GM21390 (cell line): Measurements from ENCODE around the gene MUC6.

Experiments
- ATAC-seq: cut with Tn5 transposase; IDR thresholded peaks from one replicate; pipeline ENCODE4 v1.9.1; 2021; ENCODE audit not compliant: unreplicated experiment

MUC6 gene

GRCh38 chr11:1072116-1072820, 35.8 kb upstream of the MUC6 start:
- ATAC-seq, result no peak

GRCh38 chr11:1071571-1072115, 35.1 kb upstream of the MUC6 start:
- no peak for ATAC-seq

DNA sequence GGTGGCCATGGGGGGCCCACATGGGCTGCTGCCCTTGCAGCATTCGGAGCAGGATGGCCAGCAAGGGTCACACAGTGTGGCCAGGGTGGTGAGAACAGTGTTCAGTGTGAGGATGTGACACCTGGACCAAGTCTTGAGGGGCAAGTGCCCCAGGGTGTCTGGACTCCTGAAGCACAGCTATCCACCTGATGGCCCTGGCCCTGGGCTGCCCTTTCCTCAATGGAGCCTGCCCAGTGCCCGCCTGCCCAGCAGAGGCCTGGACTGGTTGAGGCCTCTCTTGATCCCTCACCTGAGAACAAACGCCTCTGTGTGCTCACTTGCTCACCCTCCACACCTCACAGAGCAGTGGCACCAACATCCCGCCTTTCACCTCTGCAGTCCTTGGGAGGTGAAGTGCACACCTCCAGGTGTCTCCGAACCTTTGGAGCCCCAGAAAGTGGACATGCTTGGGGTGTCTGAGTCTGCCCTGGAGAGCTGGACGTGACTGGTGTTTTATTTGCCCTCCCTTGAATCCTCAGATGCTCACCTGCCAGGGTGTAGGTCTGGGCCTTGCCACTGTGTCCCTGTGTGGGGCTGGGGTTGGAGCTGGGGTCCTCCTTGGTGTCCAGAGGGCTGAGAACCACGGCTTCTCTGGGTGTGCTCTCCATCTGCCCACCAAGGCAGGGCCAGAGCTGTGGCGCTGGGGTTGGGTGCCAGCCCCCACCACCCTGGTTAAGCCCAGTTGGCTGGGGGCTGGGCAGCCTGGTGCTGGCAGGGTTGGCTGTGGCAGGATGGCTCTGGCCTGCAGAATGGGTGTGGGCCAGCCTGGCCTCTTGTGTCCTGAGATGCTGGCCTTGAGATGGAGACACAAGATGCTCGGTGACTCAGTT, 34.3 kb upstream of the MUC6 start:
- no peak for ATAC-seq

- ATAC-seq, result no peak
Measured at GRCh38 chr11:1069740-1070139, 33.2 kb upstream of the MUC6 start.

DNA sequence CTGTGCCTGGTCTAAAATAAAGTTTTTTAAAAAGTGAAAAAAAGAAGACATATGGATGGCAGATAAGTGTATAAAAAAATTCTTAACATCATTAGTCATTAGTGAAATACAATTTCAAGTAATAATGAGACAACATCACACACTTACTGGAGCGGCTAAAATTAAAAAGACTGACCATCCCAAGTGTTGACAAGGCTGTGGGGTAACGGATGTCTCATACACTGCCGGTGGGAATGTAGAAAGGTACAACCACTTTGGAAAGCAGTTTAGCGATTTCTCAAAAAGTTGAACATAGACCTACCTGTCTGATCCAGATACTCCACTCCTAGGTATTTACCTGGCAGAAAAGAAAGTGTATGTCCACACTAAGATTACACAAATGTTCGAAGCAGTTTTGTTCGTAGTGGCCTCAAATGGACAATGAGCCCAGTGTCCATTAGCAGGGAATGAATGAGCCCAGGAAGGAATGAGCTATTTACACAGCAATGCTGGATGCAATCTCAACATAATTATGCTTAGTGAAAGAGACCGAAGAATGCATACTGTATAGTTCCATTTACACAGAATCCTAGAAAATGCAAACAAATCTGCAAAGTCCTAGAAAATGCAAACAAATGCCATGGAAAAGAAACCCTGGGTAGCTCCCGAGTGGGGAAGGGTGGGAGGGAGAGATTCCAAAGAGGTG, 31.4 kb upstream of the MUC6 start:
- no peak for ATAC-seq

DNA sequence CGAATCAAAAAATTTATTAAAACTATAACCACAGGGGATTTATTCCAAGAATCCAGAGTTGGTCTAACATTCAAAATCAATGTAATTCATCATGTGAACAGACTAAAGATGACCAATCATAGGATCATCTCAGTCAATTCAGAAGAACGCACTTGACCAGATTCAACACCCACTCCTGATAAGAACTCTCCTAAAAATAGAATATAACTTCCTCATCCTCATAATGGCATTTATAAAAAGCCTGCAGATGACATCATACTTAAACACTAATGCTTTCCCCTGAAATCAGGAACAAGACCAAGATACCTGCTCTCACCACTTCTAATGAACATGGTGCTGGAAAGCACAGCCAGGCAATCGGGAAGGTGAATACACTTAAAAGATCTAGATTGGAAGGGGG, 27.6 kb upstream of the MUC6 start:
- ATAC-seq, result no peak

GRCh38 chr11:1062075-1062820, 25.7 kb upstream of the MUC6 start:
- ATAC-seq, result no peak

DNA sequence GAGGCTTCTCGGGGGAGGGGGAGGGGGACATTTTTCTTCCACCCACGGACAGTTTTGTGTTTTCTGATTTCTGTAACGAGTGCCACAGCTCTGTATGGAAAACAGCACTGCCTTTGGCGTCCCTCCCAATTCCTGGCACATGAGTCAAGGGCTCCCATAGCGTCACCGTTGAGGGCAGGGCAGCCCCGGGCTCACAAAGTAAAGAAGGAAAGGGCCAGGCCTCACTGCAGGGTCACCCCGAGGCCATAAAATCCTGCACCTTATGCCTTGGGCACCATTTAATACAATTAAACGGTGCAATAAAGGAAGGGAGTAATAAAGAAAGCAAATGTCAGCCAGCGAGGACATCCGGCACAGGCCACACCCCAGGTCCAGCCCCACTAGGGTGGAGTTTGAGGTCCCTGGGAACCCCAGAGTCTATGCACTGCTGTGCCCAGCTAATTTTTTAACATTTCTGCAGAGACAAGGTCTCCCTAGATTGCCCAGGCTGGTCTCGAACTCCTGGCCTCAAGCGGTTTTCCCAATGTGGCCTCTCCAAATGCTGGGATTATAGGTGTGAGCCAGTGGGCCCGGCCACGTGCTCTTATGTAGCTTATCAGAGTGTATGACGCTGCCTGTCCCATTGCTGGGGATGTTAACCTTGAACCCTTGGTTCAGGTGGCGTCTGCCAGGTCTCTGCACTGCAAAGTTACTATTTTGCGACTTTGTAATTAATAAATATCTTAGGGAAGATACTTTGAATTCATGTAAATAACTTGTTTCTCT, 24.5 kb upstream of the MUC6 start:
- ATAC-seq, result no peak

DNA sequence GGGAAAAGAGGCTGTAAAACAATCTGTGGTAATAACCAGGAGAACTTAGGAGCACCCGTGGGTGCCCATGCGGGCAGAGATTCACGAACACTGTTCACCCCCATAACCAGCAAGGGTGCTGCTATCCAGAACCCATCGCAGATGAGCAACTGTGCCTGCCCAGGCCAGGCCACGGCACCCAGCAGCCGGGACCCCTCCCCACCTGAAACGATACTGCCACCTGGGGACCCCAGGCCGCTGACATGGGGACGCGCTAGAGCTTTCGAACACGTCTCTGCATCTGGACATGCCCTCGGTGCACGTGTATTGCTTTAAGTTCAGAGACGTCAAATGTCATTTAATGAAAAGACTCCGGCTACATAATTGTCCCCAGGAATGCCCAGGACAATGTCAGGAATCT, 23.9 kb upstream of the MUC6 start:
- ATAC-seq, result no peak

- ATAC-seq, result no peak
Measured at GRCh38 chr11:1059759-1060158, 23.2 kb upstream of the MUC6 start.

- ATAC-seq, result no peak
Measured at GRCh38 chr11:1057806-1058205, 21.3 kb upstream of the MUC6 start.

- no peak for ATAC-seq
Measured at GRCh38 chr11:1055990-1056771, 19.7 kb upstream of the MUC6 start.

GRCh38 chr11:1055109-1055703, 18.7 kb upstream of the MUC6 start:
- no peak for ATAC-seq

DNA sequence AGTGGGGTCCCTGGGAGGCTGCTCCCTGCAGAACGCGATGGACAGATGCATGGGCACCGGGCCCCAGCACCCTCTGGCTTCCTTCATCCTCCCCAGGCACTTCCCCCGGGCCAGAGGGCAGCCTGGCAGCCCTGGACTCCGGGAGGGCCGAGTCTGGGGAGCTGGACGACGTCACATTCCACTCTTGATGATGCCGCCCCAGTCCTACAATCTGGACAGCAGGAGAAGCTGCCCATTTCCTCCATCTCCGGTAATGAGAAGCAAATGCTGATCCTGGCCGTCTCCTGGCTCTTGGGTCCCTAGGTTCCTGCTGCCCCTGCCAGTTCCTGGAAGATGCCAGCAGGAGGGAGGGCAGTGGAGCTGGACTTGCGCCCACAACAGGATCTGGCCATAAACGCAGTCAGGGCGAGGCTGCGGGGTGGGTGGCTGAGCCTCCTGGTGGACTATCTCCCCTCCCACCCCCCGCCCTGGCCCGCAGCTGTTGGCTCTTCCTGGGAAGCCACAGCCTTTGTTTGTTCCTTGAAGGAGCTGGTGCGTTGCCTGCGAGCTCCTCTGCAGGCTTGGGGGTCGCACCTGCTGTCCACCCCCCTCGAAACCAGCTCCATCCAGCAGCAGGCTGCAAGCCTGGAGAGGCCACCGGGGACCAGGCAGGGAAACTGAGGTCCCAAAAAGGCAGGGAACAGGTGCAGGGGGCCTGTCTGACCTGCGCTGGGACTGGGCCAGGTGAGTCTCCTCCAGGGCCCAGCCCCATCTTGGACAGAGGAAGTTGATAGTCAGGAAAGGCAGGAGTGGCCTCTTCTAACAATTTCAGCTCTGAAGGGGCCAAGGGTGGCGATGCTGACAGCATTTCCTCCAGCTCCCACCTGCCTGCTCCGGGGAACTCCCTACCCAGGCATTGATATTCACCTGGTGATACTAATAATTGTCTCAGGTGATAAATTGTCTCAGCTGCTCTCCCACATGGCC, 17.9 kb upstream of the MUC6 start:
- no peak for ATAC-seq

DNA sequence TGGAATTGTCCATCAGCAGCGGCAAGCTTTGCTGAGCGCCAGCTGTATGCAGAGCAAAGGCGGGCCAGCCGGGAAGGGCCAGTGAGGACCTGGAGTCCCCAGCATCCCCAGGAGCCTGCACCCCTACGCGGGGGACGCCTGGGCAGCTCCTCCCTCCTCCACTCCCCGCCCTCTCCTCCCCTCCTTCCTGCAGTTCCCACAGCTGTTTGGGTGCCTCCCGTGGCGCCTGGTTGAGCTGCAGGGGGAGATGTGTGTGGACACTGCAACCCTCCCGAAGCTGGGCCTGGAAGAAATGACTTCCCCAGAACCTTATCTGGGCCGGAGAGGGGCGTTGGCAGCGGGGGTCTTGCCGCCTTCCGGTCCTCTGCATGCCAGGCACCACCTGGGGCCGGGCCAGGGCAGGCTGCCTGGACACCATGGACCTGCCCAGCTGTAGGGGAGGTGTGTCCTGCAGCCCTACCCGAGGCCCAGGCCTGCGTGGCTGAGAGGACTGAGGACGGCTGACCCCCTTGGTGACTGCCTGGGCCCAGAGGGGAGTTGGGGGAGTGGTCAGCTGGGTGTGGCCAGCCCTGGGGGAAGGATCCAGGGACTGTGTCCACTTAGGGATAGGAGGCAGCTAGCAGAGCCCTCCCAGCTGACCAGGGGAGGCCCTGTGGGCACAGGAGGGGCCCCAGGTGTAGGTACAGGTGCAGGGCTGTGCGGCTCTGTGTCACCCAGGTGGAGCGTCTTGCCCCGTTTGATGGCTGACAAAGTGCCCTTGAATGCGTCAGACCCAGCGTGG, 16.8 kb upstream of the MUC6 start:
- ATAC-seq, result no peak

DNA sequence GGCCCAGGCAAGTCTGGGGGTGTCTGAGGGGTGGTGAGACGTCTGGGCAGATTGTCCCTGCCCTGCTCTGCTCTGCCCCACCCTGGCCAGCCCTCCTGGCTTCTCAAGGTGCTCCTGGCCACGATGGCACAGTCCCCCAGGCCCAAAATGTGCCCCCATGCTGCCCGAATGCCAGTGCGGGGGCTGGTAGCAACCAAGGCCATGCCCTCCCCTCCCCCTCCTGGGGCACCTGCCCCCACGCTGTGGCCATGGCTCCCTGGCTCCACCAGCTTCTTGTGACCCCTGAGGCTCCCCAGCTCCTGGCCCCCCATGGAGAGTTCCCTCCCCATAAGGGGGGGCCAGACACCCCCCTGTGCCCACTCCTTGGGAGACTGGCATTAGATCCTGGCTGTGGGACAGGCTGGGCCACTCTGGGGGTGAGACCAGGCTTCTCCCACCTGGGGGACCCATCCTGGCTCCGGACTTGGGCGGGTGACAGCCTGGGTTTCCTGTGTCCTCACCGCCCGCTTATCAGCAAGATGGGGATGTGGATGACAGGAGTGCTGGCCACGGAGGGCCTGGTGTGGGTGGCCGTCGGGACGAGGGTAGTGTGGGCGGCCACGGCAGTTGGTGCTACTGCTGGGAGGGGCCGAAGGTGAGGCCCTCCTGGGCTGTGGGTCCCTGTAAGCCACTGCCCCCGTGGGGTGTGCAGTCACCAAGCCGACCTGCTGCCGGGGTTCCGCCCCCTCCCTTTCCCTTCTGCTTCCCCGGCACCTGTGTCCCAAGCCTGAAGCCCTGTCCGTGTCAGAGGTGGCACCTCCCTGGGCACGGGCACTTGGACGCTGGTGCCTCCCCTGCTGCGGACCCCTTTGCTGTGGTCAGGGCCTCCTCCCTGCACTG, 15.9 kb upstream of the MUC6 start:
- no peak for ATAC-seq
